NCI-H345 treated with DMSO at 0.1 percent for 48 hours (cell line): ENCODE results near the gene ERP44.
"Not testable (repeated sequence)": the region's sequence is repeated elsewhere in the genome, so short reads cannot be mapped to it uniquely, and the experiment has no call there.

Source experiments
- DNase-seq: peaks from one replicate; lab custom pipeline; 2025; ENCODE audit not compliant: unreplicated experiment; lab: John Stamatoyannopoulos, UW

Gene ERP44

GRCh38 chr9:100070104-100071041 lies 28.4 kb downstream of the ERP44 start:
- no peak for DNase-seq

GRCh38 chr9:100069068-100069467 lies 29.7 kb downstream of the ERP44 start:
- DNase-seq: not testable (repeated sequence)

- not testable (repeated sequence) for DNase-seq
These were observed 30.8 kb downstream of the ERP44 start for GRCh38 chr9:100067990-100068389.

- no peak for DNase-seq
These were observed 32.3 kb downstream of the ERP44 start for GRCh38 chr9:100066539-100066938.

GRCh38 chr9:100064872-100065581 lies 33.8 kb downstream of the ERP44 start:
- no peak for DNase-seq

GRCh38 chr9:100063185-100063584 lies 35.6 kb downstream of the ERP44 start:
- DNase-seq: no peak

GRCh38 chr9:100062683-100063082 lies 36.1 kb downstream of the ERP44 start:
- not testable (repeated sequence) for DNase-seq

- no peak for DNase-seq
These were observed 39.9 kb downstream of the ERP44 start for GRCh38 chr9:100058699-100059579.

GRCh38 chr9:100057624-100058023 lies 41.2 kb downstream of the ERP44 start:
- no peak for DNase-seq

- no peak for DNase-seq
These were observed 42.2 kb downstream of the ERP44 start for GRCh38 chr9:100056561-100056960.

GRCh38 chr9:100052375-100052774 lies 46.4 kb downstream of the ERP44 start:
- DNase-seq: no peak

GRCh38 chr9:100049551-100049950 lies 49.2 kb downstream of the ERP44 start:
- DNase-seq: no peak

- DNase-seq: no peak
These were observed 60.3 kb downstream of the ERP44 start for GRCh38 chr9:100038472-100038871.

- no peak for DNase-seq
These were observed 64.8 kb downstream of the ERP44 start for GRCh38 chr9:100033877-100034551.

- no peak for DNase-seq
These were observed 68.3 kb downstream of the ERP44 start for GRCh38 chr9:100030548-100030947.

- DNase-seq: no peak
These were observed 69.5 kb downstream of the ERP44 start for GRCh38 chr9:100029251-100029650.

GRCh38 chr9:100028201-100028784 lies 70.5 kb downstream of the ERP44 start:
- DNase-seq: peak; percentile 12

GRCh38 chr9:100027543-100027942 lies 71.3 kb downstream of the ERP44 start:
- no peak for DNase-seq

- no peak for DNase-seq
These were observed 76.9 kb downstream of the ERP44 start for GRCh38 chr9:100021931-100022330.

GRCh38 chr9:100020121-100020795 lies 78.5 kb downstream of the ERP44 start:
- DNase-seq: no peak
